ENCODE measurements around the gene NOTO.

Gene NOTO

GRCh38 chr2:73259704-73260337 lies 57.4 kb downstream of the NOTO start:
- Mint-ChIP-seq H3K27me3 (no peaks in the 10 kb centered on the region), H3K4me3 (no peak overlapping the region), H3K4me1 (ENCODE audit: low read depth in 2 of 2) (peaks cover 3 to 4% of the 10 kb centered on the region in 2 donors), H3K27ac (peak overlapping the region in 1 of 2 donors; percentile 49), H3K36me3 (ENCODE audit: insufficient read depth) (peaks cover 8% of the 10 kb centered on the region), H3K9me3 (no peaks in the 10 kb centered on the region)
- ATAC-seq (replicated peaks) (no peak), DNase-seq (no peak)

DNA sequence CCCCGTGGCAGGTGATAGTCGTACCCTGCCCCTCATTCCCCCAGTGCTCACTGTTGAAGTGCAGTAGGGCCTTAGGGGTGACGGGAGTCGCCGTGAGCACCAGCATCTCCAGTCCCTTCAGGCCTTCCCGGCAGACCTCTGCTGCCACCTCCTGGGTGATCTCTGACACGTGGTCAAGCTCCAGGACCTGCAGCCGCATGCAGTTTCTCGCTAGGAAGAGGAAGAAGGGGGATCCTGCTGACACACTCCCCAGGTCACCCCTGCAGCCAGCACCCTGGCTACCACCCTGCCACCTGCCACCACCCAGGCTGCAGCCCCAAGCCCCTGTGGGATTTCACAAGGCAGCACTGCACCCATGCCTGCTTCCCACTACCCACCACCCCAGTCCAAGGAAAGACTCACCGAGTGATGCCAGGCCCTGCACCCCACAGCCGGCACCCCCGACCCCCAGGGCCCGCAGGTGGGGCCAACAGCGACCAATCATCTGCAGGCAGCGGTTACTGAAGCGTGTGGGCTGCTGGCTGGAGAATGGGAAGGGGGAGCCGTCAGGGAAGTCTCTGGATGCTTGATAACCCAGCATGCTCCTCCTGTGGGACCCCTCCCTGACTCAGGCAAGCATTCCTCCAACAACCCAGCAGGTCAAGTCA lies 58.1 kb downstream of the NOTO start:
- Mint-ChIP-seq H3K27me3 (no peaks in the 10 kb centered on the region), H3K4me3 (no peak overlapping the region), H3K4me1 (ENCODE audit: low read depth in 2 of 2) (peaks cover 3 to 4% of the 10 kb centered on the region in 2 donors), H3K27ac (no peak overlapping the region), H3K9me3 (no peaks in the 10 kb centered on the region), H3K36me3 (ENCODE audit: insufficient read depth) (peaks cover 8% of the 10 kb centered on the region)
- ATAC-seq (replicated peaks) (no peak), DNase-seq (no peak)
